Naive thymus-derived CD4-positive, alpha-beta T cell (primary cell): ENCODE results near the gene EFNA1. TPM values are rescaled to one million over a fixed set of nuclear protein-coding genes. Genes with fewer than 3 reads are reported as not detected.

Source experiments
- ATAC-seq: fragments of 150-1000 bp; cut with Tn5 transposase; 2 replicates; pipeline ENCODE4 v1.10.0; 2021; ENCODE audit warnings: mild to moderate bottlenecking, moderate library complexity
- CTCF ChIA-PET: fragments of 350-600 bp; sonication (Branson Sonifier 250); formaldehyde crosslinking; loops from one replicate; lab custom pipeline; 2021; ENCODE audit warnings: antibody characterized with exemption; lab: Charles Lee
- POLR2A ChIA-PET: fragments of 350-600 bp; sonication (Branson Sonifier 250); formaldehyde crosslinking; loops from one replicate; lab custom pipeline; 2021; ENCODE audit warnings: antibody characterized with exemption, inconsistent platforms; lab: Charles Lee
- DNase-seq, 9 donors: peaks; one replicate each; pipeline versions ENCODE4 v3.0.0 to v3.0.0-alpha.2; 2020 to 2022; ENCODE audit warnings: mixed read lengths in 1 of 9
- H3K27ac ChIP-seq: one replicate; pipeline ENCODE4 v1.7.0; 2013; ENCODE audit warnings: mild to moderate bottlenecking, low read depth, low read length, moderate library complexity
- H3K27me3 ChIP-seq, 2 donors: one replicate each; pipeline ENCODE4 v1.7.0; 2013; ENCODE audit warnings: low read length in 2 of 2, mild to moderate bottlenecking in 2 of 2, moderate library complexity in 2 of 2; ENCODE audit not compliant: control insufficient read depth in 2 of 2, insufficient read depth in 2 of 2
- H3K36me3 ChIP-seq, 3 experiments: 1 replicate in 2 of 3; 2 replicates in 1 of 3; pipeline ENCODE4 v1.7.0; 2013; ENCODE audit warnings: low read length in 3 of 3, mild to moderate bottlenecking in 3 of 3, moderate library complexity in 1 of 3; ENCODE audit not compliant: insufficient read depth in 3 of 3, control insufficient read depth in 2 of 3
- H3K4me1 ChIP-seq, 2 donors: one replicate each; pipeline ENCODE4 v1.7.0; 2013; ENCODE audit warnings: low read length in 2 of 2, mild to moderate bottlenecking in 2 of 2, moderate library complexity in 1 of 2; ENCODE audit not compliant: control insufficient read depth in 2 of 2, insufficient read depth in 2 of 2
- H3K4me3 ChIP-seq: 2 replicates; pipeline ENCODE4 v1.7.0; 2013; ENCODE audit warnings: mild to moderate bottlenecking, low read length
- H3K9me3 ChIP-seq, 3 experiments: 1 replicate in 2 of 3; 2 replicates in 1 of 3; pipeline ENCODE4 v1.7.0; 2013; ENCODE audit warnings: low read length in 3 of 3; ENCODE audit not compliant: control insufficient read depth in 2 of 3
- H3K27ac Mint-ChIP-seq, 9 donors: one replicate each; pipeline ENCODE4 v1.8.0; 2020 to 2022; ENCODE audit warnings: mixed read lengths in 9 of 9, mild to moderate bottlenecking in 8 of 9, moderate library complexity in 5 of 9, inconsistent platforms in 2 of 9
- H3K27me3 Mint-ChIP-seq, 5 donors: one replicate each; pipeline ENCODE4 v1.8.0; 2021 to 2022; ENCODE audit warnings: mixed read lengths in 5 of 5, mild to moderate bottlenecking in 1 of 5
- H3K36me3 Mint-ChIP-seq, 5 donors: one replicate each; pipeline ENCODE4 v1.8.0; 2020 to 2022; ENCODE audit warnings: mixed read lengths in 5 of 5, mild to moderate bottlenecking in 3 of 5, inconsistent platforms in 1 of 5
- H3K4me1 Mint-ChIP-seq, 7 donors: one replicate each; pipeline ENCODE4 v1.8.0; 2020 to 2022; ENCODE audit warnings: mixed read lengths in 7 of 7, mild to moderate bottlenecking in 3 of 7, inconsistent platforms in 1 of 7
- H3K4me3 Mint-ChIP-seq, 10 donors: one replicate each; pipeline ENCODE4 v1.8.0; 2020 to 2022; ENCODE audit warnings: mild to moderate bottlenecking in 10 of 10, mixed read lengths in 10 of 10, moderate library complexity in 6 of 10, inconsistent platforms in 2 of 10
- H3K9me3 Mint-ChIP-seq, 11 donors: one replicate each; pipeline ENCODE4 v1.8.0; 2020 to 2022; ENCODE audit warnings: mixed read lengths in 11 of 11, mild to moderate bottlenecking in 4 of 11, inconsistent platforms in 1 of 11, moderate library complexity in 1 of 11
- intact Hi-C, 2 donors: fragments of 100-400 bp; cut with micrococcal nuclease; formaldehyde crosslinking; loops; one replicate each; pipeline ENCODE4 v1.15.1; 2023
- polyA plus RNA-seq, 2 donors: library from polyadenylated mRNA; unstranded; fragments of 300-500 nt; fragmentation: Illumina TruSeq; gene quantifications; one replicate each; pipeline ENCODE4 v1.2.3, GENCODE V29; 2021
- total RNA-seq, 6 experiments: library from RNA in 5 of 6; stranded (reverse) in 5 of 6; gene quantifications; 1 replicate in 5 of 6; 2 replicates in 1 of 6; pipeline ENCODE4 v1.2.3 and lab custom pipeline; 2021 to 2026

The EFNA1 gene
- total and polyA plus RNA-seq, 7 experiments from 2014 or later, result 4.0 to 16.8 (median 7.1) TPM; not detected in 1

DNA sequence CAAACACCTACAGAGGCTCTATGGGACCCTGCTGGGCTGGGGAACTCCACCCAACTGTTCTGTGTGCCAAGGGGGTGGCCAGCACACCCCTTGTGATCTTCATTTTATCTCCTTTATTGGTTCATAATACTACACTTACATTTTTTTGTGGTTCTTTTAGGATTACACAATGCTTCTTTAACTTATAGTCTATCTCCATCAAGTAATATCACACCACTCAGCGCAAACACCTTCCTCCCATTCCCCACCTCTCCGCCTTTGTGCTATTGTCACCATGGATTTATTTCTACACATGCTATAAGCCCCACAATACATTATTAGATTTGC lies 33.1 kb upstream of the EFNA1 start:
- H3K9me3 Mint-ChIP-seq, result peaks cover 0 to 1% (median 0%) of the 10 kb centered on the region in 11 donors
- DNase-seq (no peak), ATAC-seq (no peak)
- Histone ChIP-seq H3K4me3 (no peak overlapping the region), H3K9me3 (no peaks in the 10 kb centered on the region), H3K36me3 (no peaks in the 10 kb centered on the region), H3K4me1 (no peaks in the 10 kb centered on the region), H3K27ac (no peak overlapping the region), H3K27me3 (no peaks in the 10 kb centered on the region)
- H3K4me3 Mint-ChIP-seq, result no peak overlapping the region
- no peak overlapping the region for H3K27ac Mint-ChIP-seq
- H3K36me3 Mint-ChIP-seq, result no peaks in the 10 kb centered on the region
- H3K27me3 Mint-ChIP-seq, result peaks cover 0 to 32% (median 0%) of the 10 kb centered on the region in 5 donors
- ChIA-PET POLR2A (no interaction called here), CTCF (interaction anchor here (0.6 to 1.8 kb wide), 4 partner anchors 9 to 78 kb away, joined by 3 to 11 read pairs (median 6); partner anchors contain the start of gene KRTCAP2)
- H3K4me1 Mint-ChIP-seq, result peaks cover 0 to 9% (median 4%) of the 10 kb centered on the region in 7 donors
- intact Hi-C loops, result loop anchor here (1.0 to 5.0 kb wide), 2 partner anchors 73 to 498 kb away; no protein-coding TSS in a partner anchor

DNA sequence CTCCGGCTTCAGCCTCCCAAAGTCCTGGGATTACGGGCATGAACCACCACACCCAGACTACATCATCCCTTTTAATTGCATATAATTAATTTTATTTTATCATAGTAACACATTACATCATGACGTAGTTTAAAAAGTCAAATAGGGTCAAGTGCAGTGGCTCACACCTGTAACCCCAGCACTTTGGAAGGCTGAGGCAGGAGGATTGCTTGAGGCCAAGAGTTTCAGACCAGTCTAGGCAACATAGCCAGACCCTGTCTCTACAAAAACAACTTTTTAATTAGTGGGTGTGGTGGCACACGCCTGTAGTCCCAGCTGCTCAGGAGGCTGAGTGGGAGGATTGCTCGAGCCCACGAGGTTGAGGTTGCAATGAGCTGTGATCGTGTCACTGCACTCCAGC lies 28.3 kb upstream of the EFNA1 start:
- H3K9me3 ChIP-seq, result no peaks in the 10 kb centered on the region
- H3K4me3 ChIP-seq, result no peak overlapping the region
- Mint-ChIP-seq H3K9me3 (peaks cover 0 to 1% (median 0%) of the 10 kb centered on the region in 11 donors), H3K4me3 (no peak overlapping the region), H3K27me3 (peaks cover 0 to 40% (median 0%) of the 10 kb centered on the region in 5 donors), H3K36me3 (no peaks in the 10 kb centered on the region), H3K4me1 (peaks cover 0 to 5% (median 0%) of the 10 kb centered on the region in 7 donors), H3K27ac (no peak overlapping the region)
- DNase-seq (no peak), ATAC-seq (no peak)
- CTCF ChIA-PET, result interaction anchor here (0.6 kb wide), 2 partner anchors 29 to 993 kb away, joined by 3 to 4 read pairs; no protein-coding TSS in a partner anchor
- H3K36me3 ChIP-seq, result no peaks in the 10 kb centered on the region
- POLR2A ChIA-PET, result no interaction called here
- no peaks in the 10 kb centered on the region for H3K27me3 ChIP-seq
- no peaks in the 10 kb centered on the region for H3K4me1 ChIP-seq
- H3K27ac ChIP-seq, result no peak overlapping the region
- intact Hi-C loops, result no loop called here

DNA sequence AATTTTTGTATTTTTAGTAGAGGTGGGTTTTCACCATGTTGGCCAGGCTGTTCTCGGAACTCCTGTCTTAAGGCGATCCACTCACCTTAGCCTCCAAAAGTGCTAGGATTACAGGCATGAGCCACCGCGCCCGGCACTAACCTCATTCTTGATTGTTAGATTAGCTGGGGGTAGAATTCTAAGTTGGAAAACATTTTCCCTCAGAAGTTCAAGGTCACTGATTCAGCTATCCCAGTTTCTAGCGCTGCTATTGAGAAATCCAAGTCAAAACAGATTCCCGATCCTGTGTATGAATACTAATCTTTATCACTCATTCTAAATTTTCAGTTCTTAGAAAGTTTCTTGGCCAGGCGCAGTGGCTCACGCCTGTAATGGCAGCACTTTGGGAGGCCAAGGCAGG lies 24.4 kb upstream of the EFNA1 start:
- no peak overlapping the region for H3K27ac ChIP-seq
- peaks cover 0 to 5% (median 0%) of the 10 kb centered on the region in 7 donors for H3K4me1 Mint-ChIP-seq
- peaks cover 0 to under 1% (median 0%) of the 10 kb centered on the region in 11 donors for H3K9me3 Mint-ChIP-seq
- peaks cover 0 to 35% (median 0%) of the 10 kb centered on the region in 5 donors for H3K27me3 Mint-ChIP-seq
- no peak overlapping the region for H3K4me3 ChIP-seq
- CTCF ChIA-PET, result no interaction called here
- POLR2A ChIA-PET, result no interaction called here
- H3K27ac Mint-ChIP-seq, result no peak overlapping the region
- no peak for DNase-seq
- H3K27me3 ChIP-seq, result no peaks in the 10 kb centered on the region
- no peaks in the 10 kb centered on the region for H3K9me3 ChIP-seq
- no peaks in the 10 kb centered on the region for H3K36me3 ChIP-seq
- no peak for ATAC-seq
- H3K4me1 ChIP-seq, result no peaks in the 10 kb centered on the region
- no peaks in the 10 kb centered on the region for H3K36me3 Mint-ChIP-seq
- intact Hi-C loops, result no loop called here
- no peak overlapping the region for H3K4me3 Mint-ChIP-seq

DNA sequence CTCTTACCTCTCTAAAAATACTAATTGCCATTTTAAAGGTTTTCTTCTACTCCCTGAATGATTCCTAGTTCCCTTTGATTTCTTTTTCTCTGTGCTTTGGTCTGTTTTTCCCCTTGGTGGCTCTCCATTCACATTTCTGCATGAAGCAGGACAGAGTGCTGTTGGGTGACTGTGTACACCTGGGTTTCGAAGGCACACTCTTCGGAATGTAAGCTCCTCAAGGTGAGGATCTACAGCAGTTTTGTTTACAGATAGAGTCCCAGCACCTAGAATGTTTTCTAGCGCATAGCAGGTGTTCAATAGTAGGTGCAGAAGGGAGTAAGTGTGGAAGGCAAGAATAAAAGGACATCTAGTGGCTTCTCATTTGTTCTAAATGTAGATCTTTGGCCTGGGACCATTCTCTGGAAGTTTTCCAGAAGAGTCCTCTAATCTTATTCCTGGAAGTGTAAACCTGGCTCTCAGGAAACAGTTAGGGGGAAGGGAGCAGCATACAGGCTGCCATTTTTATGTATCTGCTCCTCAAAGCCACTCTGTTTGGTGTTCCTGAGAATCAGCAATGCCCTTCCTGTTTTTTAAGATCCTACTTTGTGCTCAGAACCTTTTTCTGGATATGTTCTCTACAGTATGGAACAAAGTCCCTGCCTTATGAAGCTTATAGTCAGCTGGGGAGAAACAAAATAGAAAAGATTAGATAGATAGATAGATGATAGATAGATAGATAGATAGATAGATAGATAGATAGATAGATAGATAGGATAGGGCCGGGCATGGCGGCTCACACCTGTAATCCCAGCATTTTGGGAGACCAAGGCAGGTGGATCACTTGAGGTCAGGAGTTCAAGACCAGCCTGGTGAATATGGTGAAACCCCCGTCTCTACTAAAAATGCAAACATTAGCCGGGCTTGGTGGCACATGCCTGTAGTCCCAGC lies 22.8 kb upstream of the EFNA1 start:
- peaks cover 0 to 7% (median 0%) of the 10 kb centered on the region in 7 donors for H3K4me1 Mint-ChIP-seq

DNA sequence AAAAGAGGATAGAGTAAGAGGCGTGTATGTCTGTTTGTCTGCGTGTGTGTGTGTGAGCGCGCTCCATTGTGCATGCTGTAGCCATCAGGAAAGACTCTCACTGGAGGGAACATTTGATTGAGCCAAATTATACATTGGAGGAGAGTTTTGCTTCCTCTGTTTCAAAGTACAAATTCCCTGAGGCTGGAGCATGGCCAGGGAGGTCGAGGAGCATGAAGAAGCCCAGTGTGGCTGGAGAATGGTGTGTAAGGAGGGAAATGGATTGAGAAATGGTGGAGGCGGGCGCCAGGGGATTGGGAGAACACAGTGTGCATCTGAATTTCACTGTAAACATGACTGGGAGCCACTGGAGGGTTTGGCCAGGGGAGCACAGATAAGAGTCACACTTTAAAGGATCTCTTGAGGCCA lies 22.1 kb upstream of the EFNA1 start:
- Histone ChIP-seq H3K4me1 (no peaks in the 10 kb centered on the region), H3K9me3 (no peaks in the 10 kb centered on the region), H3K27ac (no peak overlapping the region), H3K4me3 (no peak overlapping the region), H3K36me3 (no peaks in the 10 kb centered on the region), H3K27me3 (no peaks in the 10 kb centered on the region)
- DNase-seq (no peak), ATAC-seq (no peak)
- ChIA-PET POLR2A (interaction anchor here (0.6 kb wide), 1 partner anchor 62 kb away, joined by 3 read pairs; no protein-coding TSS in a partner anchor), CTCF (no interaction called here)
- Mint-ChIP-seq H3K27me3 (peaks cover 0 to 39% (median 0%) of the 10 kb centered on the region in 5 donors), H3K4me1 (peaks cover 0 to 7% (median 0%) of the 10 kb centered on the region in 7 donors), H3K36me3 (no peaks in the 10 kb centered on the region), H3K4me3 (no peak overlapping the region), H3K27ac (no peak overlapping the region), H3K9me3 (no peaks in the 10 kb centered on the region)
- intact Hi-C loops, result no loop called here

More for the DNA sequence above, 22.8 kb upstream of the EFNA1 start:
- Histone ChIP-seq H3K4me3 (no peak overlapping the region), H3K27ac (no peak overlapping the region), H3K9me3 (no peaks in the 10 kb centered on the region), H3K4me1 (no peaks in the 10 kb centered on the region), H3K27me3 (no peaks in the 10 kb centered on the region), H3K36me3 (no peaks in the 10 kb centered on the region)
- POLR2A ChIA-PET, result no interaction called here
- DNase-seq, result no peak
- no peak for ATAC-seq
- Mint-ChIP-seq H3K9me3 (no peaks in the 10 kb centered on the region), H3K27ac (no peak overlapping the region), H3K27me3 (peaks cover 0 to 39% (median 0%) of the 10 kb centered on the region in 5 donors), H3K4me3 (peak overlapping the region in 1 of 10 donors; percentile 25), H3K36me3 (no peaks in the 10 kb centered on the region)
- CTCF ChIA-PET, result no interaction called here
- intact Hi-C loops, result no loop called here

DNA sequence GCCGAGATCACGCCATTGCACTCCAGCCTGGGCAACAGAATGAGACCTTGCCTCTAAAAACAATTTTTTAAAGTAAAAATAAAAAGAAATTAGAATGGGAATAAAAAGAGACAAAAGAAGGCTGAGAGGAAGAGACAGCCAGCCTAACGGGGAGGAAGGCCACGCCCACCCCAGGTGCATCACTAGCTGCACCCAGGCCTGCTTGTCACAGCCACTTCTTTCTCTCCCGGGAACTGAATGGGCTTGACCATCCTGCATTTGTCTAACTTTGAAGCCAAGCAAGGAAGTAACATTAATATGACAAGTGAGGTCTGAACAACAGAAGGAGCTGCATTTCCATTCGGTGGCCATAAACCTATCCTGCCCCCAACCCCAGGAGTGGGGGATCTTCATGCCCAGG lies 20.8 kb upstream of the EFNA1 start:
- Mint-ChIP-seq H3K9me3 (no peaks in the 10 kb centered on the region), H3K4me3 (no peak overlapping the region), H3K27me3 (peaks cover 0 to 37% (median 0%) of the 10 kb centered on the region in 5 donors), H3K4me1 (peaks cover 0 to 2% (median 0%) of the 10 kb centered on the region in 7 donors), H3K27ac (no peak overlapping the region), H3K36me3 (no peaks in the 10 kb centered on the region)
- H3K27ac ChIP-seq, result no peak overlapping the region
- H3K4me1 ChIP-seq, result no peaks in the 10 kb centered on the region
- no peaks in the 10 kb centered on the region for H3K9me3 ChIP-seq
- POLR2A ChIA-PET, result no interaction called here
- no peak overlapping the region for H3K4me3 ChIP-seq
- no peak for ATAC-seq
- intact Hi-C loops, result no loop called here
- H3K27me3 ChIP-seq, result no peaks in the 10 kb centered on the region
- no peak for DNase-seq
- CTCF ChIA-PET, result interaction anchor here (1.4 kb wide), 1 partner anchor 16 kb away, joined by 4 read pairs; no protein-coding TSS in a partner anchor
- no peaks in the 10 kb centered on the region for H3K36me3 ChIP-seq
